AML-193 (cell line): ENCODE results near the gene EHBP1L1.

ENCODE experiments used
- DNase-seq, 2 experiments: peaks; one replicate each; lab custom pipeline; 2025; lab: John Stamatoyannopoulos, UW

Gene EHBP1L1

DNA sequence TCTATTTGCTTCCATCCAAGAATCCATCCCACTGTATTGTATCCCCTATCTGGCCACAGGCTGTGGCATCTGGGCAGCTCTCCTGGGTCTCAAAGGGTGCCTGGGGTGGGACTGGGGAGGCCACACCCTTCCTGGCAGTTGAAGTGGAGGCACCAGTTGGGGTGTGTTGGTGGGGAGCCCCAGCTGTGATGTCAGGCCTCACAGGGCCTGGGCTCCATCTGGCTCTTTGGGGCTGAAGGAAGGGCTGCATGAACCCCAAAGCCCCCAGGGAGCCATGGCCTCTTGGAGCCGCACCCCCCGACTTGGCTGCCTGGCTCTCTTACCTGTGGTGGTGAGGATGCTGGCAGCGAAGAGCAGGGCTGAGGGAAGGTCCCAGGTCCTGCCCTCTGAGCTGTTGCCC, 19.3 kb downstream of the EHBP1L1 start:
- no peak for DNase-seq

DNA sequence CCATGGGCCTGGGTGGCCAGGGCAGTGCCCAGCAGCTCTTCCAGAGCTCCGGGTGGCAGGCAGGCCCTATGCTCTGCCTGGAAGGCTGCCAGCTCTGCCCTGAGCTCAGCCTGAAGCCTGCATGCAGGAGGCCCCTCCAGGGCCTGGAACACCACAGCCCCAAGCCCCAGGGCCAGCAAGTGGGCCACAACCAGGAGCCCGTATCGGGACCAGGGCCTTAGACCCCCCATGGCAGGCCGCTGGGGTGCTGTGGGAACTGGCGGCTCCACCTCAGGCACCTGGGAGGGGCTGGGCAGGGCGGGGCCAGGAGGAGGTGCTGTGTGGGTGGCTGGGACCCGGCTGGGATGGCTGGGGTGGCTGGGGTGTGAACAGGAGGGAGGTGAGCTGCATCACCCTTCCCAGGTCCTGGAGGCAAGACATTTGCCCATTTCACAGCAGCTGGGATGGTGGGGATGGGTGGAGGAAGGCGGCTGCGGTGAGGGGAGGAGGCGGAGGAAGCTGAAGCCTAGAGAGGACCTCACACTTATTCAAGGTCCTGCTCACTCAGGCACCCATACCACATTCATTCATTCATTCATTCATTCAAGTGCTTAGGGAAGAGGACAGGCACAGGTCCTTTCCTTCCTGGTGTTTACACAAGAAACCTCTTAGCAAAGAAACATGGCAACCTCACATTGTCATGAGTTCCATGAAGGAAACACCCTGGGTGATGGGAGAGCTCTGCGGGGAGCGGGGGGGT, 19.9 kb downstream of the EHBP1L1 start, which contains the start of gene KCNK7:
Gene KCNK7 (minus strand): TSS at position 258 of the 739 bp plus-strand sequence. CDS start 28 bp downstream, at position 230.
- no peak for DNase-seq

DNA sequence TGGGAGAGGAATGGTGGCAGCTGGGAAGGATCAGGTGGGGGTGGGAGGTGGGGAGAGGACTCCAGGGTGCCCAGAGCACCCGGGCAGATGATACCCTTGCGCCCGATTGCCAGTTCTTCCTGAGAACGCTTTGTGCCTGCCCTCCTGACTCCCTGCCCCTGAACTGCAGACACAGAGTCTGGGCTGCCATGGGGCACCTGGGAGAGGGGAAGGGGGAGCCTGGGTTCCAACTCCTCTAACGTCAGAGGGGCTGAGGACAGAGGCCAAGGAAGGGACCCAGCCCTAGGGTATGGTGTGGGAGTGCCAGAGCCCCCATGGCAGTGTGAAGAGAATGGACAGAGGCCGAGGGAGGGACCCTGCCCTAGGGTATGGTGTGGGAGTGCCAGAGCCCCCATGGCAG, 20.7 kb downstream of the EHBP1L1 start:
- DNase-seq = no peak

DNA sequence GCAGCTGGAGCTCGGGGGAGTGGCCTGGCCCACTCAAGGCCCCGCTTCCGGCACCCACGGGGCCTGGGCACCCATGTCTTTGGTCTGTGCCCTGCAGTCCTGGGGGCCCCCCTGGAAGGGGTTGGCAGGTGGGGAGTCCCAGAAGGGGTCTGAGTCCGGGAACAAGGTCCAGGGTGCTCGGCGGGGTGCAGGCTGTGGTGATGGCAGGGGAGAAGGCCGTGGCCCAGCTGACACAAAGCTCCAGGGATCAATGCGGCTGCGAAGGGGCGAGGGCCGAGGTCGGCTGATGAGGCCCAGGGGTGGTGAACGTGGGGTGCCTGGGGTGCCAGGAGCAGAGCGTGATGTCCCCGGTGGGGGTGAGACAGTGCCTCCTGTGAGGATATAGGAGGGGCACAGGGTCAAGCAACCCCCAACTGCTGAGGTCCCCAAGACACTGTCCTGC, 22.4 kb downstream of the EHBP1L1 start:
- no peak for DNase-seq

DNA sequence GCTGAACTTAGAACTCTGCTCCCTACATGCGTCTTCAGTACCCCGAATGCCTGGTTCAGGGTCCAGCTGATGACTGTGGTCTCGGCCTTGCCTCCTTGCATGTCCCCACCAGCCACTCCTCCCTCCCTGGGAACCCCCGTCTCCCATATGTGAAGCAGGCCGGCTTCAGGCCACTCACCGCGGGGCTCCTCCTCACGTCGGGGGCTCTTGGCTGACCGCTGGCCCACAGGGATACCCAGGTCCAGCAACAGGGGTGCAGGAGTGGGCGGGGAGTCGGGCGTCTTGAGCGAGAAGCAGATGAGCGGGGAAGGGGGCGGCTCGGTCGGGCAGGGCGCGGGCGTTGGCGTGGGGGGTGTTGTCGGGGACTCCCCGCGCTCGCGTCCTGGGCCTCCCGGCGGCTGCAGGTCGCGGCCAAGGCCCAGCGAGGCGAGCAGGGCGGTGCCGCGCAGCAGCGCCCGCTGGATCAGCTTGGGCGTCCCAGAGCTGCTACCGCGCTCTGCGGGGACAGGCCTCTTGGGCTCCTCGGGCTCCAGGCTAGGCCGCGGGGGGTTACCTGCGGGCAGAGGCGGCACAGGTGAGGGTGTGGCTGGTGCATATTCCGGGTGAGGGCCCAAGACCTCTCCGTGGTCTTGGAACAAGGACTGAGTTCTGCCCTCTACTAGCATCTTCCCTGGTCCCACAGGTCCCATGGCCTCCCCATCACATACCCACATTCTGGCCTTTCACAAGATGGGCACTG, 23.5 kb downstream of the EHBP1L1 start:
- no peak for DNase-seq

DNA sequence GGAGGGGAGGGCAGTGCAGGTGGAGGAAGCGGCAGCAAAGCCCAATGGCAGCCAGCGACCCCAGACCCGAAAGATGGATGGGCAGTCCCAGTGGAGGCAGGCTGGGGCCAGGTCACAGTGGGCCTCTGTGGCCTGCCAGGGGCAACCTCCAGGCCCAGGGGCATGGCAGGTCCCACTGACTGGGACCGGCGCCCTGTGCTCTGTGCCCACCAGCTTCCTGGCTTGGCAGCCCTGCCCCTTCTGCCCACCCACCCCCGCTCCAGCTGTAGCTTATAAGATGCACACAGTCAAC, 24.0 kb downstream of the EHBP1L1 start:
- no peak for DNase-seq

DNA sequence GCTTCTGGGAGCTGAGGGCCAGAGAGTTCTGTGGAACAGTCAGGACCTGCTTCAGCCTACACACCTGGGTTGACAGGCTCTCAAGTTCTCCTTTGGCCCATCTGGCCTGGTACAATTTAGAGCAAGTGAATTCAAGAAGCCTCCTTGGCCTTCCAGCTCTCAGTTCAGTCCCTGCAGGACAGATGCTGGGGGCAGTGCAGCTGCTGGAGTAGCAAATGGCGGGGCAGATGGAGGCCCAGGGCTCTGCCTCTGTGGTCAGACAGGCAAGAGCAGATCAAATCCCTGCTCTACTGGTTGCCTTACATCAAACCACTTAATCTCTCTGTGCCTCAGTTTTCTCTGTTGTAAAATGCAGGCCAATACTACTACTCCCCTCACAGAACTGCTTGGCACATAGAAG, 28.4 kb downstream of the EHBP1L1 start:
- no peak for DNase-seq

DNA sequence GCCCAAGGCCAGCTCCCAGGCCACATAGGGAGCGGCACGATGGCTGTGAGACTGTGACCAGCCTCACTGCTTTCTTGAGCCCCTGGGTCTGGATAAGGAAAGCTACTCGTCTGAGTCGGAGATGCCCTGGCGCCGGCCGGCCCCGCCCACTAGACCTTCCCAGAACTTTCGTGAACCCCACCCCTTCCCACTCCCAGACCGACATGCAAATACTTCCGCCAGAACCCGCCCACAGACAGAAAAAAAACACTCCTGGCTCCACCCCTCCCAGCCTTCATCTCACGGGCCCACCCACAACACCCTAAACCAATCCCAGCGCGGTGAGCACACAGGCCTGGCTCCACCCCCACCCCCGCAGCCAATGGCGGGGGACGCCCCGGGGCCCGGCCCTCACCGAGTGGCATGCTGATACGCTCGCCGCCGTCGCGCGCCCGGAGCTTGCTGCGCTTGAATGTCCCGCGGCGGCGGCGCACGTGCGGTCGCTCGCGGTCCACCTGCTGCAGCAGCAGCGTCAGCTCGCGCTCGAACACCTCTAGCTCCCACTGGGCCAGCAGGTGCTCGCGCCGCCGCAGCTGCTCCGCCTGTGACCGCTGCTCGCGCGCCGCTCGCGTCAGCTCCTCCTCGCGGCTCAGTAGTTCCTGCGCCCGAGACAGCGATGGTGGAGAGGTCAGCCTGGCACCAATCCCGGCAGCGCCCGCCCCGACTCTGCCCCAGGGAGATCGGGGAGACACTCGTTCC, 31.2 kb downstream of the EHBP1L1 start:
- DNase-seq = no peak

DNA sequence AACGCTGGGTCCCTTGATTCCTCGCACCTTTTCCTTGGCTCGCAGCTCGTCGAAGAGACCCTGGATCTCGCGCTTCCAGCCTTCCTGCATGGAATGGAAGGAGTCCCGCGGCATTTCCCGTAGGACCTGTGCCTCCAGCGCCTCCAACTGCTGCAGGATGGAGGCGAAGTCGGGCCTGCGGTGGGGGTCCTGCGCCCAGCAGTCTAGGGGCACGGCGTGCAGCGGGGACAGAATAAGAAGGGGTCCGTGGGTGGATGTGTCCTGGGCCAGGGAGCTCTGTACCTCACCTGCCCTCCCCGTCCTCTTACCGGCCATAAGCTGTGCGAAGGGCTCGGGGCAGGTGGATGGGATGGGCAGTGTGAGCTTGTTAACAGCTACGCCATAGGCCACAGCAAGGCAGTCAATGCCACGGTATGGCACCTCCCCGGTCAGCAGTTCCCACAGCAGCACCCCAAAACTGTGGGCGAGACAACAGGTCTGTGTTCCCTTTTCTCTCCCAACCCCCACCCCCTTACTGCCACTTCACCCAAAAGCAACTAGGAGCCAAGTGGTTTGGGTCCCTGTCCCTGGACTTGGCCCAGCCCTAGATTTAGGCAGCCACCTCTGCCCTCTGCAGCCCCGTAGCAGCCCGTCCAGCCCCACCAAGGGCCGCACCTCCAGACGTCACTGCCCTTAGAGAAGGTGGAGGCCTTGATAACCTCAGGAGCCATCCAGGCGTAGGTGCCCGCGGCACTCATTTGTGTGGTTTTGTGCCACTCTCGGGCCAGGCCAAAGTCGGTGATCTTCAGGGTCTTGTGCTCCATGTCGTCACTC, 32.0 kb downstream of the EHBP1L1 start:
- no peak for DNase-seq

DNA sequence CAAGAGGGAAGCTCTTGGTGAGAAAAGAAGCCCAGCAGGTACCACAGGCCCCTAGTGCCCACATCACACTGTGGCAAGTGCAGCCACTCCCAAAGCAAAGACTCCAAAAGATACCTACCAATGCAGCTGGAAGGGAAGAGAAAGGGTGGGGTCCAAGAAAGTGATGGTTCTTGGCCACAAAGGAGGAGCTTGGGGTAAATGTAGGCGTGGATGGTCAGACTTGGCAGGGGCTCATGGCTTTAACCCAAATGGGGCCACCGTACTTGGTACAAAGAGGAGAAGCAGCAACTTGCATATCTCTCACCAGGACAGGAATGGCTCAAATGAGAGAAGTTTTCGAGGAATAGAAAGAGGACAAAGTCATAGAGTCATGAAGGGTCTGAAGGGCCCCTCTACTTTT, 33.4 kb downstream of the EHBP1L1 start:
- no peak for DNase-seq

DNA sequence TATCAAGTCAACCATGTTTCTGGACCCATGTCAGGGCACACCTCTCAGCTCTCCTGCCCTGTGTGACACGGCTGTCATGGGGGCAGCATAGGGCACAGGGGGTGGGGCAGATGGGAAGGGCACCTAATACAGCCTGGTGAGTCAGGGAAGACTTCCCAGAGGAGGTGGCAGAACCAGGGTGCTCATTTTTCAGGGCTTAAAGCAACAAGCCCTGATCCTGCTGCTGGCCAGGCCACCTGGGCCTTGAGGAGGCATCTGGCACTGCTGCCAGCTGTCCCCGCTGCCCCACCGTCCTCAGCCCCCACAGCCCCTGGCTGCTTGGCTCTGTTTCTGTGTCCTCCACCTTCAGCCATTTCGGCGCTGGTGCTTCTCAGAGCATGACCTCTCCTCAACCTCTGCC, 33.8 kb downstream of the EHBP1L1 start:
- DNase-seq = no peak

DNA sequence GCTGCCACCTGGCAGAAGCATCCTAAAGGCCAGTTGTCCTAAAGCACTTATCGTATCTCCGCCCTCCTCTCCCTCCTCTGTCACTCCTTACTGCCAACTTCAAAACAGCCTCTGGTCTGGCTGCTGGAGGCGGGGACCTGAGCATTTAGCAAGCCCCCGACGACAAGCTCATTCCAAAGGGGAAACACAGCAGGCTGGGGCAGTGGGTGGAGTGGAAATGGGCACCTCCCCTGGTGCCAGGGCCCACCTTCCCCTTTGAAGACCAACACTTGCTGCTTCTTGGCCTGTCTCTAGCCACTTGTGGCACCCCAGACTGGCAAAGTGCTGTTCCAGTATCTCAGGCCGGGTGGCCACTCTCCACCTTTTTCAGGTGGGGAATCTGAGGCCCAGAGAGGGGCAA, 34.6 kb downstream of the EHBP1L1 start:
- DNase-seq = no peak

DNA sequence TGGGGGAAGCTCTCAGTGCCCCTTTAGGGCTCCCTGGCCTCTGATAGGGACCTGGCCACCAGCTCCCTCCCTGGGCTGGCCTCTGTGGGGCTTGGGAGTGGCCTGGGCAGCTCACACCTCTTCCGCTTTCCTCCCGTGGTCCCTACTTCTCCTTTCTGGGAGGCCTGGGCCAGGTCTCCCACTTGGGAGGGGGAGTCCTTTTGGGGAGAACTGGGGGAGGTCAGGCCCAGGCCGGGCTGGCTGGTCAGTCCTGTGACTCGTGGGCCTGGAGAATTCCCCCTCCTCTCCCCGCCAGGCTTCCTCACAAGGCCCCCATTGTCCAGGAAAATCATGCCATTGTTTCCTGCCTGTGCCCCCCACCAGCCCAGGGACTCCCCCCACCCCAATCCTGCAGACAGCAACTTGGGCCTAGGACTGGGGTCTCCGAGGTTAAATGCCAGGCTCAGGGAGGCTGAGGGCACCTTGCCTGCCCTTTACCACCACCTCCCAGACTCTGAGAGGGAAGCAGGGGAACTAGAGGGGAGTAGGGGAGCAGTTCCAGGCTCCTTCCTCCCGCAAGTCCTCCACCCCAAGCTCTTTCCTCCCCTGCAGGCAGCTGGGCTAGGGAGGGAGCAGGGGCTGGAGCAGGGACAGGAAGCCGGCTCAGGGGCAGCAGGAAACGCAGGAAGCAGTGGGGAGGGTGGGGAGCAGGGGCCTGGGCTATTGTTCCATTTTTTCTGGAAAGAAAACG, 35.3 kb downstream of the EHBP1L1 start:
- DNase-seq = peak; percentile 76 to 77

DNA sequence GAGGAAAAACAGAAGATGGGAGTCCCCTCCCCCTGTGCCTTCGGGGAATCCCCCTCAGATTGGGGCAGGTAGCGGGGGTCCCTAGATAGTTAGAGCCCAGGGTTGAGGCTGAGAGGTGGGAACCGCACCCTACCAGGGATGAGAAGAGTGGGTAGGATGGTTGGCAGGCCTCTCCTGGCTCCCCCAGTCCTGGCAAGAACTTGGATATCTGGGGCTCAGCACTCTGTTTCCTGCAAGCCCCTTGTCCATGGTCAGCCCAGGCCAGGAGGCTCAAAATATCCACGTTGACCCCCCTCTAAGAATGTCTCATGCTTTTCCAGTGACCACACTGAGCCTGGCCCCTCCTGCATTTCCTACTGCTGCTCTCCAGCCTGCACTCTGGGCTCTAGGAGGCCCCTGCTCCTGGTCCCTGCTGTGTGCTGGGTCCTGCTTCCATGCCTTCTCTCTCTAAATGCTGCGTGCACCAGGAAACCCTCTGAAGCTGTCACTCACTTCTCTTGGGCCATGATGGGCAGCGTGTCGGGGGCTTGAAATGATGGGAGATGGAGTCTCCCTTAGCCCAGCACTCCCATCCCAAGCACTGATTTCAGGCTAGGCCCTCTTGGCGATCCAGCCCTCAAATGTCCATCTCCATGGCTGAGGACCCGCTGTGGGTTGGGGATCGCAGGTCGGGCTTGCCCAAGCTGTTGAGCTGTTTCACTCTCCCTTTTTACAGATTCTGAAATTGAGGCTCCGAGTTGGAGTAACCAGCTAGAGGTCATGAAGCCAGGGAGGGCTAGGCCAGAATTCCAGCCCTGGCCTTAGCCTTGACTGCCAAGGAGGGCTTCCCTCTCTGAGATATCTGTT, 36.1 kb downstream of the EHBP1L1 start:
- no peak for DNase-seq

DNA sequence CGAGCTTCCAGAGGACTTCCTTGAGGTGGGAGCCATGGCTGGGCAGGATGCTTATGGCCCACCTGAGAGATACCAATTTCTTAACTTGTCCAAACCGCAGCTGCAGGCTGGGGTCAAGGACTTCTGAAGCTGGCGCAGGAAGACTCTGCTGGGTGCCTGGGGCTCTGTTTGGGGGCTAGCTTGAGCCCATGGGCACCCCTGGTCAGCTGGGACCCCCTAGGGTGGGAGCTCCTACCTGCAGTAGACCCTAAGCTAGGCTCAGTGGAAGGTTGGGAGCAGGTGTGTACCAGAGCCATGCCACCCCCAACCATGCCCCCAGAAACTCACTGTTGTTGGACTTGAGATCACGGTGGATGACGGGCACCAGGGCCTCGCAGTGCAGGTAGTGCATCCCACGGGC, 36.8 kb downstream of the EHBP1L1 start:
- no peak for DNase-seq

DNA sequence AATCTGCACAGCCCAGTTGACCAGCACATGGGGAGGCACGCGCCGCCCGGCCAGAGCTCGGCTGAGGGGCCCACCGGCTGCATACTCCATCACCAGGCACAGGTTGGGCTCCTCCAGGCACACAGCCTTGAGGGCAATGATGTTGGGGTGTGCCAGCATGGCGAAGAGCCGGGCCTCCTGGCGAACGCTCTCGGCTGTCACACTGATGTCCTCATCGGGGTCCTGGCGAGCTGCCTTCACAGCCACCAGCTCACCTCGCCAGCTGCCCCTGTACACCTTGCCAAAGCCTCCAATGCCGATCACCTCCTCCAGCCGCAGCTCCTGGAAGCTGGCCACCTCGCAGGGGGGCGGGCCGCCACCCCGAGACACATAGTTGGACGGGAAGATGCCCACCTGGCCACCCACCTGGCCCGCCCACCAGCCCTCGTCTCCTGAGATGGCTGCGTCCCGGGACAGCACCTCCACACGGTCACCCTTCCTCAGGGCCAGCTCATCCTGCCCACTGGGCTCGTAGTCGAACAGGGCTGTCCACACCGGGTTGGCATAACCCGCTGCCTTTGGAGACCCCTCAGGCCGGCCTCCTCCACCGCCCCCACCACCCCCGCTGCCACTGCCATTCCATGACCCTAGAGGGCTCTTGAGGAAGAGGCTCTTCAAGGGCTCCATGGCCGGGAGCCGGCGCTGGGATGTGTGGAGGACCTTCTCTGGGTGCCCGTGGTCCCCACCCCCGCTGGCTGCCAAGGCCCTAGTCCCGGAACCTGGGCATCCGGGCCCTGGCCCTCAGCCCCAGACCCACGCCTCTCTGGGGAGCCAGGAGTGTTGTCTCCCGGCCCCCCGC, 37.5 kb downstream of the EHBP1L1 start:
- no peak for DNase-seq

DNA sequence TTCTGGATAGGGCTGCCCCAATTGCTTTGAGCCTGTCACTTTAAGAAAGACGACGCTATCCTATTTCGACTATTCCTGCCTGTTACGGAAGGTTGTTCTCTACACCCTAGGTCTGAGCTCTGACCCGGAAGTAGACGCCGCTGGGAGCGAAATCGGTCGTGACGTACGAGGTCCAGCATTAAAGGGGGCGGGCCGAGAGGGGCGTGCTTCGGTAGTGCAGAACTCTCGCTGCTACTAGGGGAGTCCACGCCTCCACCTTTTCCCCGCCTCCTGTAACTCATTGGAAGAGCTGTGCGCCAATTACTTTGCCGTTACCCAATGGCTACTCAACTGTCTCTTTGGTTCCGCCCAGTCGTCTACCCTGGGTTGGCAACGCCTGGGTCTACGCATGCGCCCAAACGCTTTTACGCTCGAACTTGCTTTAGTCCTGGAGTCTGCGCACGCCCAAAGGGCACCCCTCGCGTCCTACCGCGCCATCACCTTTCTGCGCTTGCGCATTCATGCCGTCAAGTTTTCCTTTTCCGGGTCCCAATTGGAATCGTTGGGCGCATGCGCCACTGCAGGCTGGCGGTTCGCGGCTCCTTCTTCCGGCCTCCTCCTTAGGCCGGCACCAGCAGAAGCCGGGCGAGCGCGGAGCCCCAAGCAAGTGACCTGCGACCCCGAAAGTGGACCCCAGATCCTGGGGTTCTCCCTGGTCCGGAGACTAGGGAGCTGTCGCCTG, 39.5 kb downstream of the EHBP1L1 start, which contains the start of gene PCNX3:
Gene PCNX3 (plus strand): TSS at position 548 of the 721 bp plus-strand sequence. CDS start 536 bp downstream, outside the sequence.
- DNase-seq = peak; percentile 100

DNA sequence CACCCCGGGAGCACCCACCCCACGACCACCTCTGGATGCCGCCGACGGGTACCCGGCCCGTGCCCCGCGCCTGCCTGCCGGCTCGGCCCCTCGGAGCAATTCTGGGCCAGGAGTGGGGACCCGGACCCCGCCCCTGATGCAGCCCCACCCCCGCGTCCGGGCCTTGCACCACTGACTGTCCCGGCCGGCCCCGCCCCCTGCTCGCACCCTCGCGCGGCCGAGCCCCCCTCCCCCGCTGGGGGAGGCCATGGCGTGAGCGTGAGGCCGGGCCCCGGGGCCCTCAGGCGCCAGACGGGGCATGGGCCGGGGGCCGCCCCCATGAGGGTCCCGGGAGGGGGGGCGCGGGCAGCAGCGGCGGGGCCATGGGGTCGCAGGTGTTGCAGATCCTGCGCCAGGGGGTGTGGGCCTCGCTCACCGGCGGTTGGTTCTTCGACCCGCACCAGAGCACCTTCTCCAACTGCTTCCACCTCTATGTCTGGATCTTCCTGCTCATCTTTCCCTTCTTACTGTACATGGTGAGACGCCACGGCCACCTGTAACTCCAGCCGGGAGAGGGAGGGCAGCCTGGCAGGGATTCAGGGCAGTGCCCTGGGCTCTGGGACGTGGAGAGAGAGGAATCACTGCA, 40.2 kb downstream of the EHBP1L1 start:
- DNase-seq = peak in 1 of 2 experiments; percentile 4
